Activated naive CD8-positive, alpha-beta T cell treated with anti-CD3 and anti-CD28 coated beads, Interleukin-2, amount 50 U/mL, for 24 hours (primary cell): ENCODE data around the gene TFAP2C.
A peak's percentile ranks its signal among the peaks of the same experiment; 100 is the strongest.
"Not testable (repeated sequence)": the region's sequence is repeated elsewhere in the genome, so short reads cannot be mapped to it uniquely, and the experiment has no call there.

ENCODE experiments used
- ATAC-seq: fragments of 150-1000 bp; cut with Tn5 transposase; one replicate; pipeline ENCODE4 v1.10.0; 2021
- DNase-seq: peaks from one replicate; pipeline ENCODE4 v3.0.0; 2021
- H3K27ac Mint-ChIP-seq: one replicate; pipeline ENCODE4 v1.8.0; 2021; ENCODE audit warnings: mild to moderate bottlenecking, mixed read lengths
- H3K27me3 Mint-ChIP-seq: one replicate; pipeline ENCODE4 v1.8.0; 2021; ENCODE audit warnings: mixed read lengths
- H3K36me3 Mint-ChIP-seq: one replicate; pipeline ENCODE4 v1.8.0; 2021; ENCODE audit warnings: low read depth, mixed read lengths
- H3K4me1 Mint-ChIP-seq: one replicate; pipeline ENCODE4 v1.8.0; 2021; ENCODE audit warnings: mixed read lengths
- H3K4me3 Mint-ChIP-seq: one replicate; pipeline ENCODE4 v1.8.0; 2021; ENCODE audit warnings: mild to moderate bottlenecking, moderate library complexity, mixed read lengths
- H3K9me3 Mint-ChIP-seq: one replicate; pipeline ENCODE4 v1.8.0; 2021; ENCODE audit warnings: mixed read lengths

The TFAP2C gene

GRCh38 chr20:56605261-56605996 lies 23.7 kb upstream of the TFAP2C start:
- no peak overlapping the region for H3K27ac Mint-ChIP-seq
- no peaks in the 10 kb centered on the region for H3K4me1 Mint-ChIP-seq
- ATAC-seq: no peak
- no peaks in the 10 kb centered on the region for H3K36me3 Mint-ChIP-seq
- H3K9me3 Mint-ChIP-seq: no peaks in the 10 kb centered on the region
- DNase-seq: no peak
- no peak overlapping the region for H3K4me3 Mint-ChIP-seq
- peaks cover under 1% of the 10 kb centered on the region for H3K27me3 Mint-ChIP-seq

GRCh38 chr20:56606174-56606945 lies 22.7 kb upstream of the TFAP2C start:
- ATAC-seq: no peak
- Mint-ChIP-seq H3K4me1 (no peaks in the 10 kb centered on the region), H3K36me3 (no peaks in the 10 kb centered on the region), H3K9me3 (no peaks in the 10 kb centered on the region), H3K4me3 (no peak overlapping the region), H3K27me3 (no peaks in the 10 kb centered on the region), H3K27ac (no peak overlapping the region)
- DNase-seq: no peak

- Mint-ChIP-seq H3K27me3 (no peaks in the 10 kb centered on the region), H3K36me3 (no peaks in the 10 kb centered on the region), H3K9me3 (no peaks in the 10 kb centered on the region), H3K4me3 (no peak overlapping the region), H3K27ac (no peak overlapping the region), H3K4me1 (no peaks in the 10 kb centered on the region)
- ATAC-seq (no peak), DNase-seq (no peak)
Observed at GRCh38 chr20:56607061-56607704, 21.9 kb upstream of the TFAP2C start.

- Mint-ChIP-seq H3K4me1 (no peaks in the 10 kb centered on the region), H3K9me3 (no peaks in the 10 kb centered on the region), H3K27ac (no peak overlapping the region), H3K36me3 (no peaks in the 10 kb centered on the region), H3K27me3 (no peaks in the 10 kb centered on the region), H3K4me3 (no peak overlapping the region)
- DNase-seq: no peak
- ATAC-seq: no peak
Observed at GRCh38 chr20:56608376-56608775, 20.7 kb upstream of the TFAP2C start.

- no peaks in the 10 kb centered on the region for H3K36me3 Mint-ChIP-seq
- H3K4me1 Mint-ChIP-seq: no peaks in the 10 kb centered on the region
- H3K27me3 Mint-ChIP-seq: no peaks in the 10 kb centered on the region
- no peak overlapping the region for H3K27ac Mint-ChIP-seq
- ATAC-seq: no peak
- no peak for DNase-seq
- H3K4me3 Mint-ChIP-seq: no peak overlapping the region
- no peaks in the 10 kb centered on the region for H3K9me3 Mint-ChIP-seq
Observed at GRCh38 chr20:56609321-56609720, 19.8 kb upstream of the TFAP2C start.

GRCh38 chr20:56610098-56610497 lies 19.0 kb upstream of the TFAP2C start:
- Mint-ChIP-seq H3K36me3 (no peaks in the 10 kb centered on the region), H3K4me1 (no peaks in the 10 kb centered on the region), H3K27ac (no peak overlapping the region), H3K4me3 (no peak overlapping the region), H3K27me3 (no peaks in the 10 kb centered on the region), H3K9me3 (no peaks in the 10 kb centered on the region)
- DNase-seq: no peak
- ATAC-seq: no peak

- no peaks in the 10 kb centered on the region for H3K27me3 Mint-ChIP-seq
- H3K36me3 Mint-ChIP-seq: no peaks in the 10 kb centered on the region
- no peaks in the 10 kb centered on the region for H3K4me1 Mint-ChIP-seq
- ATAC-seq (no peak), DNase-seq (no peak)
- H3K27ac Mint-ChIP-seq: no peak overlapping the region
- H3K4me3 Mint-ChIP-seq: no peak overlapping the region
- H3K9me3 Mint-ChIP-seq: no peaks in the 10 kb centered on the region
Observed at GRCh38 chr20:56614196-56614595, 14.9 kb upstream of the TFAP2C start.

GRCh38 chr20:56616716-56617115 lies 12.4 kb upstream of the TFAP2C start:
- ATAC-seq (no peak), DNase-seq (no peak)
- Mint-ChIP-seq H3K4me1 (no peaks in the 10 kb centered on the region), H3K9me3 (no peaks in the 10 kb centered on the region), H3K27me3 (peaks cover under 1% of the 10 kb centered on the region), H3K4me3 (no peak overlapping the region), H3K36me3 (no peaks in the 10 kb centered on the region), H3K27ac (no peak overlapping the region)

GRCh38 chr20:56617489-56617888 lies 11.6 kb upstream of the TFAP2C start:
- ATAC-seq (no peak), DNase-seq (no peak)
- Mint-ChIP-seq H3K9me3 (no peaks in the 10 kb centered on the region), H3K36me3 (no peaks in the 10 kb centered on the region), H3K27ac (no peak overlapping the region), H3K4me1 (no peaks in the 10 kb centered on the region), H3K4me3 (no peak overlapping the region), H3K27me3 (peaks cover 5% of the 10 kb centered on the region)

GRCh38 chr20:56621730-56622129 lies 7.4 kb upstream of the TFAP2C start:
- Mint-ChIP-seq H3K36me3 (no peaks in the 10 kb centered on the region), H3K9me3 (no peaks in the 10 kb centered on the region), H3K4me3 (no peak overlapping the region), H3K27ac (no peak overlapping the region), H3K4me1 (no peaks in the 10 kb centered on the region), H3K27me3 (peaks cover 32% of the 10 kb centered on the region)
- DNase-seq (no peak), ATAC-seq (no peak)

- H3K27me3 Mint-ChIP-seq: peaks cover 51% of the 10 kb centered on the region
- not testable (repeated sequence) for DNase-seq, H3K9me3 Mint-ChIP-seq, H3K4me1 Mint-ChIP-seq, ATAC-seq, H3K27ac Mint-ChIP-seq, H3K4me3 Mint-ChIP-seq, H3K36me3 Mint-ChIP-seq
Observed at GRCh38 chr20:56623930-56624329, 5.2 kb upstream of the TFAP2C start.

- Mint-ChIP-seq H3K27ac (no peak overlapping the region), H3K9me3 (no peaks in the 10 kb centered on the region), H3K27me3 (peaks cover 60% of the 10 kb centered on the region), H3K4me3 (no peak overlapping the region), H3K4me1 (peaks cover 11% of the 10 kb centered on the region), H3K36me3 (no peaks in the 10 kb centered on the region)
- DNase-seq (no peak), ATAC-seq (peak; percentile 14)
Observed at GRCh38 chr20:56624786-56625681, 4.1 kb upstream of the TFAP2C start.

- no peak overlapping the region for H3K27ac Mint-ChIP-seq
- peaks cover 60% of the 10 kb centered on the region for H3K27me3 Mint-ChIP-seq
- peaks cover 11% of the 10 kb centered on the region for H3K4me1 Mint-ChIP-seq
- no peaks in the 10 kb centered on the region for H3K9me3 Mint-ChIP-seq
- H3K36me3 Mint-ChIP-seq: no peaks in the 10 kb centered on the region
- H3K4me3 Mint-ChIP-seq: no peak overlapping the region
- DNase-seq: no peak
- no peak for ATAC-seq
Observed at GRCh38 chr20:56625837-56626236, 3.3 kb upstream of the TFAP2C start.

GRCh38 chr20:56626367-56627121 lies 2.6 kb upstream of the TFAP2C start:
- DNase-seq (peak; percentile 6), ATAC-seq (no peak)
- peaks cover 11% of the 10 kb centered on the region for H3K4me1 Mint-ChIP-seq
- no peaks in the 10 kb centered on the region for H3K36me3 Mint-ChIP-seq
- peaks cover 64% of the 10 kb centered on the region for H3K27me3 Mint-ChIP-seq
- H3K9me3 Mint-ChIP-seq: no peaks in the 10 kb centered on the region
- H3K27ac Mint-ChIP-seq: no peak overlapping the region
- no peak overlapping the region for H3K4me3 Mint-ChIP-seq
